ENCODE measurements around the gene RNU6-1.

Gene RNU6-1

GRCh38 chr15:67796196-67797127 is 43.4 kb downstream of the RNU6-1 start:
- DNase-seq: no peak

DNA sequence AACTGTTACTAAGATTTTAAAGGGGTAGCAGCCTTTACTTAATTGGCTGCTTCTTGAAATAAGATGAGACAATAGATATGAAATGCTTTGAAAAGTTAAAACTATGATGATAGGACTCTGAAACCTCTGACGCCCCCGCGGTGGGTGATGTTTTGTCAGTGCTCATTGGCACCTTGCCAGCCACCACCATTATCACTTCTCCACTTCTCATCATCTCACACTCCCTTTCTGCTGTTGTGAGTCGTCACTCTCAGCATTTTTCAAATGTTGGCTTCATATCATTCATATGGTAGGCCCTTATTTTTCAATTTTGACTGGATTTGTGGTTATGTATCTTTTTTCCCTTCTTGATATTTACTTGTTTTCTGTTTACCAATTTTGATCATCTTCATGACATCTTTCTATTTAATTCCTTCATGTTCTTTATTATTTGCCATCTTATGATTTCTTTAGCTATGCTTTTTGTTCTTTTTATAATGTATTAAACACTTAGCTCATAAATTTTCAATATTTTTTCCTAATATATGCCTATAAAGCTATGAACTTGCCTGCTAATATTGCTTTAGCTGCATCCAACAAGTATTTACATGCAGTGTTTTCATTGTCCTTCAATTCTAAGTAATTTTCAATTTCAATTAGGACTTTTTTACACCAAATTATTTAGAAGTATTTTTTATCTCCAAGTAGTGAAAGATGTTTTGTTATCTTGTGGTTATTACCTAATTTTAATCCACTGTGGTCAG is 44.8 kb downstream of the RNU6-1 start:
- DNase-seq: no peak

GRCh38 chr15:67792250-67792942 is 47.4 kb downstream of the RNU6-1 start:
- DNase-seq: no peak

- DNase-seq: no peak
These were observed 49.1 kb downstream of the RNU6-1 start for GRCh38 chr15:67790610-67791319.

Measured in GF-D8 (cell line).